Stimulated activated CD8-positive, alpha-beta memory T cell treated with anti-CD3 and anti-CD28 coated beads, Interleukin-12 subunit alpha, Interleukin-12 subunit beta, amount 100 ng/mL, for 24 hours (primary cell): ENCODE results near the gene MRPL27.
A peak's percentile ranks its signal among the peaks of the same experiment; 100 is the strongest.

Experiments
- DNase-seq: peaks from one replicate; pipeline ENCODE4 v3.0.0-alpha.2; 2020; ENCODE audit errors: extremely low read depth

The MRPL27 gene

DNA sequence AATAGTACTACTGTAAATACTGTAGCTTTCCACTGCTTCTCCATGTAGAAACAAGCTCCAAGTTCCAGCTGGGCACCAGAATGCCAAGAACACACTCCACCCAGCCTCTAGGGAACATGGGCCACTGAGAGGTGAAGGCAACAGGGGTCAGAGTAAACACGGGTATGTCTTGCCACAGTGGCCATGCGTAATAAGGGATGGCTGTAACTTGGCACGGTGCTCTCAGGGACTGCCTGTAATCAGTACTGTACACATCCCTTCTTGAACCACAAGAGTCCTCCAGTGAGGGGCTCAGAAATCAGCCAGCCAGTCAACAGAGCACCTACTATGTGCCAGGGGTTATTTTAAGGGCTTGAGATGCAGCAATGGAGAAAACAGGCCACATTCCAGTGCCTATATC, 13.5 kb upstream of the MRPL27 start:
- no peak for DNase-seq

DNA sequence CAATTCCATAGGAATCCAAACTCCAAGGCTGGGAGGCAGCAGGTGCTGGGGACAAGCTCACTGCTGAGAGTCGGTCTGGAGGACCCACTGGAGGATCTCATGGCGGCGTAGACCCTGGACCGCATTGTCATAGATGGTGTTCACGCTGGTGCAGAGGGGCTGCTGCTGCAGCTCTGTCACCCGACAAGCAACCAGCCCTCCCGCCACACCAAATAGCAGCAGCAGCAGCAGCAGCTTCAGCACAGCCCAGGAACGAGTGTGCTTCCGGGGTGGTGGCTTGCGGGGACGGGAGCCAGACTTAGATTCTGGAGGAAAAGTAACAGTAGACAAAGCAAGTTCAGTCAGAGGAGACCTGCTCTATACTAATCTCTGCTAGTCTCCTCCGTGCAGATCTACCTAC, 9.9 kb upstream of the MRPL27 start:
- DNase-seq, result no peak

- no peak for DNase-seq
Measured at GRCh38 chr17:50381920-50382319, 8.9 kb upstream of the MRPL27 start.

GRCh38 chr17:50381260-50381815, 8.4 kb upstream of the MRPL27 start:
- DNase-seq, result no peak

- DNase-seq, result no peak
Measured at GRCh38 chr17:50380369-50381259, 7.6 kb upstream of the MRPL27 start.

GRCh38 chr17:50379351-50380132, 6.6 kb upstream of the MRPL27 start:
- no peak for DNase-seq

DNA sequence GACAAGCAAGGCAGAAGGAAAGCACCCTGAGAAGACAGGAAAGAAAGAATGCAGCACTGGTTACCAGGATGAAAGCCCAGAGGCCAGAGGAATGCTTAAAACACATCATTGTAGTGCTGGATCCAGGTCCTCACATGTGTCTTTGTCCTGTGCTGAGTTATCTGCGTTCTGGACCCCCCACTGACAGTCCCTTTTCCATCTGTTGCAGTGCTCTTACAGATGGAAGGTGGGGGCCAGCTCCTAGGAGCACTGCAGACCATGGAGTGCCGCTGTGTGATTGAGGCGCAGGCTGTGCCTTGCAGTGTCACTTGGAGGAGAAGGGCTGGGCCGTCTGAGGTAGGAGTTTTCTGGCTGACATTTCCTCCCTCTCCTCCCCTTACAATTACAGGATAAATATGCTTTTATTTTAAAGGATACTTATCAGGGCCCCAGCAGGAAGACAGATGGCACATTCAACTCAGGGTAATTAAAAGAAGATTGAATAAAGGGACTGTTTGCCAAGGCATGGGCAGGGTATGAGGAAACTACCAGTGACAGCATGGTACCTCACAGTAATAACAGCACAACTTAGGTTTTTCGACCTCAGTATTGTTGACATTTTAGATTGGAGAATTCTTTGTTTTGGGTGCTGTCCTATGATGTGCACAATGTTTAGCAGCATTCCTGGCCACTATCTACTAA, 3.0 kb upstream of the MRPL27 start:
- DNase-seq, result no peak

GRCh38 chr17:50373705-50374104, 721 bp upstream of the MRPL27 start:
- no peak for DNase-seq

DNA sequence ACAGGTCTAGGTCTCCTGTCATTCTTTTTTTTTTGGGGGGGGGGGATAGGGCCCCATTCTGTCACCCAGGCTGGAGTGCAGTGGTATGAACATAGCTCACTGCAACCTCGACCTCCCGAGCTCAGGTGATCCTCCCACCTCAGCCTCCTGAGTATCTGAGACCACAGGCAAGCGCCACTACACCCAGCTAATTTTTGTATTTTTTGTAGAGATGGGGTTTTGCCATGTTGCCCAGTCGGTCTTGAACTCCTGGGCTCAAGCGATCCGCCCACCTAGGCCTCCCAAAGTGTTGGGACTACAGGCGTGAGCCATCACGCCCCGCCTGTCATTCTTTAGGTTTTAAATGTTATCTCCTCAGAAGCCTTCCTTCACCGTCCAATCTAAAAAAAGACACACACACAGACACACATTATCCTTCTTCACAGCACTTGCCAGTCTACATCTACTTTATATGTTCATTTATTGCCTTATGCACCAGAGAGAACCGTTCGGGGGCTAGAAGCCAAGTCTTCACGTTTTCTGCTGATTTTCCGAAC, 694 bp downstream of the MRPL27 start:
- no peak for DNase-seq

DNA sequence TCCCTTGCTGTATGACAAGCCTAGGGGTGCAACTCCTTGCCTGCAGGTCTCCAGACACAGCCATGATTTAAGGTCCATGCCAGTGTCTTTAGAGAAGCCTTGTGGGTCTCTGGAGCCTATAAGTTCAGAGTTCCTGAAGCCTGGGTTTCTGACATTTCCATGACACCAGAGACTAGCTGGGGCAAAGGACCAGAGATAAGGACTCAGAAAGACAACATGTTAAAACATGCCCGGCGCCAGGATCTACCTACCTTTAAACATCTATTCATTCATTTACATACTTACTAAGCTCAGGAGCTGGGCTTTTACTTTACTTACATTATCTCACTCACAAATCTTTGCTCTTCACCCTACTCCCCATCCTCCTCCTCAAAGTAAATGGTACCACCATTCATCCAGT, 1.5 kb downstream of the MRPL27 start:
- no peak for DNase-seq

GRCh38 chr17:50370052-50370451, 2.9 kb downstream of the MRPL27 start:
- no peak for DNase-seq

DNA sequence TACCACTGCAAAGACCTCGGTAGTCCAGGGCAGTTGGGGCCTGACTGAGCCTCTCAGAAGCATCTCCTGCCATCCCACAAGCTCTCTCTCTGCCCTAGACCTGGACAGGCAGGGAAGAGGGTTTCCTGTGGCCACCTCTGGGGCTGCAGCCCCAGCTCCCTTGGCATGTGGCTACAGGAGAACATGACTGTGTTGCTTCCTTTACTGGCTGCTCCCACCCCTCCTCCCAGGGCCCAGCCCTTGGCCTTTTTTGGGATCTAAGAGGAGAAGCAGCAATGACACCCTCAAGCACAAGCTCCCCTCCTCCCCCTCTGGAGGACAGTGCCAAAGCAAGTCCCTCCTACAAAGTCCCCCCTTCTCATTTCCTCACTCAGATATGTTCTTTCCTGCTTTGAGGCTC, 5.6 kb downstream of the MRPL27 start:
- no peak for DNase-seq

DNA sequence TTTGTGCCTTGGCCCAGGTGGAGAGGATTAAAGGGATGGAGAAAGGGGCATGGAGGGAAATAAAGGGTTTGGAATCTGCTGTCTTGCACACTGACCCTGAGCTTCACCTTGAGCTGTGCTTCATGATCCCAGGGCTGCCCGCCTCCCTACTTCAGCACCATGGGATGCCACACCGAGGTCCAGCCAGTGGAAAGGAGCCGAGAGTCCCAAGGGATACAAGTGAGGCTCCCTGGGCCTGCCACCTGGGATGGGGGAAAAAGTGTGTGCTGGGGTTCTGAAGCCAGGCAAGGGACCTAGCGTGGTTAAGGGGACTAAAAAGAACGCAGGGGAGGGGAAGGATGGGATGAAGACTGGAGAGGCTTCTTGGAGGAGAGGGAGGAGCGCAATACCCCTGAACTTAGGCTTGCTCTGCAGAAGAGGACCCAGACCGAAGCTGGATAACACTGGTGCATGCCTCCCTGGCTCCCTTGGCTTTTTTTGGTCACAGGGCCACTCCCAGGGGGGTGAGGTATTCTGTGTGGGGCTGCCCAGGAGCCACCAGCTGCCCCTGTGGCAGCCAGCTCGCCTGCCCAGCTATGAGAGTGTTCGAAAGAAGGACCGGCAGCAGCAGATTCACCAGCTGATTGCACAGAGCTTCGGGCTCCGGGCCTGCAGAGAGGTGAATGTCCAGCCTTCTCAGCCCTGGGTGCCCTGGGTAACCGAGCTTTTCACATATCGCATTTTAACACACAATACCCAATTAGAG, 7.2 kb downstream of the MRPL27 start:
- DNase-seq, result no peak

DNA sequence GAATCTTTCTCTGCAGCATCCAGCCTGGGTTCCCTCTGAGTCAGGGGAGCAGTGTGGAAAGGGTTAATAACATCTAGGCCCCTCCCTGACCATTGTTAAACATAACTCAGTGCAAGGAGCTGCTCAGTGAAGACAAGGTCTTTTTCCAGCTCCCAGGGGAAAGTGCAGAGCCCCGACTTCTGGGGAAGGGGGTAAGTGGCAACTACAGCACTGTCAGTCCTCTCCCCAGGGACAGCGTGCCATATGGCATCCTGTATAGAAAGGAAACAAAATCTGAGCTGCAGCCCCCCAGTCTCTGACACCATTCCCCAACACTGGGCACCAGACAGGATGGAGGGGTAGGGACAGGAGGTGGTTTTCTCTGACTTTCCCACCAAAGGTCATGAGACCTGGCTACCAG, 7.8 kb downstream of the MRPL27 start:
- no peak for DNase-seq

DNA sequence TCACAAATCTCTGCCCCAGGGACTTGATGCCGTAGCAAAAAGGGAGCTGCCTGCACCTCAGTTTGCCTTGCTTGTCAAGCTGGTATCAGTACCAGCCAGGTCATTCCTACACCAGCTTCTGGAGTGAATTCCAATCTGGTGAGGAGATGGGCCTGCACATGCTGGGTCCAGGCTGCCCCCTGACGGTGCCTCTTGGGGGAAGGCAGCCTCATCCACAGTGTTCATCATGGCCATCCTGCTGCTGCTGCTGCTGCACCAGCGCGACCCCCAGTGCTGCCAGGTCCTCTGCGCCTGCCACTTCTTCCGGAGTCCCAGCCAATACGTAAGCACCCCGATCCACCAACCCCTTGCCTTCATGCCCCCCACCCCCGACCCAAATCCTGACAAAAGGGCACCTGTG, 8.3 kb downstream of the MRPL27 start:
- DNase-seq, result no peak

GRCh38 chr17:50364061-50364458, 8.9 kb downstream of the MRPL27 start:
- DNase-seq, result no peak

- DNase-seq, result no peak
Measured at GRCh38 chr17:50363217-50364060, 9.5 kb downstream of the MRPL27 start.

- no peak for DNase-seq
Measured at GRCh38 chr17:50362661-50363060, 10.3 kb downstream of the MRPL27 start.

- DNase-seq, result peak; percentile 9
Measured at GRCh38 chr17:50361561-50362480, 11.2 kb downstream of the MRPL27 start.
